GM21381 (cell line): ENCODE data around the gene SLCO2A1.

ENCODE experiments used
- ATAC-seq: cut with Tn5 transposase; IDR thresholded peaks from one replicate; pipeline ENCODE4 v1.9.1; 2021; ENCODE audit warnings: mild to moderate bottlenecking, moderate library complexity; ENCODE audit not compliant: unreplicated experiment

Gene SLCO2A1

DNA sequence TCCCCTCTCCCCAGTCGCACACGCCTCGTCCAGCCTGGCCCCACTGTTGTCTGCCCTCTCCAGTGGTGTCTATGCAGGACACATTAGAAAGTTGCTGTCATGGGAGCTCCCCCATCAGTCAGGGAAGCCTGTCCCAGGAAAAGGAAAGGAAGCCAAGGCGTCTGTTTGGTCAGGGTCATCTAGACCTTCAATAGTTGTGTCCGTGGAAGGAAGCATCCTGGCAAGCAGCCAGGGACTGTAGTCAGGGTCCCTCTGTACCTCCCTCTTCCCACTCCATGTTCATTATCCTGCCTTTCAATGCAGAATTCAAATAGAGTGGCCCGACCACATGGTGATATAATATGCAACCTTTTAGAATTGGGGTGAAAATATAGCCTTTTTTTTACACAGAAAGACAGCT lies 73.4 kb downstream of the SLCO2A1 start:
- ATAC-seq: no peak

DNA sequence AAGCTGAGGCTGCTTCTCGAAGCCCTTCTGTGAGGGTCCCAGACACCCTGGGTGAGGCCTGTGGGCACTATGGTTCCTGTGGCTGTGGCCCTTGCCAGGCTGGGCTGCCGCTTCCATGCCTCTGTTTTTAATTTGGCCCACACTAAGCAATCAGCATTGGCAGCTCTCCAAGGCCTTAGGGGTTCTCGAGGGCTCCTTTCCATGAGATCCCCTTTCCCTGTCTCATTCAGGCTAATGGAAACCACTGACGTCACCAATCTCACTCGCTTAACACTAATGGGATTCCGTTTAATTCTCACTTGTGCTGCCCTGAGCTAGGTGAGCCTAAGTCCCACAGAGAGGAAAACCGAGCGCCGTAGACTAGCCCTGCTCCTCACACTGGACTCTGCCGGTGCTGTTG lies 73.8 kb downstream of the SLCO2A1 start:
- ATAC-seq: no peak

DNA sequence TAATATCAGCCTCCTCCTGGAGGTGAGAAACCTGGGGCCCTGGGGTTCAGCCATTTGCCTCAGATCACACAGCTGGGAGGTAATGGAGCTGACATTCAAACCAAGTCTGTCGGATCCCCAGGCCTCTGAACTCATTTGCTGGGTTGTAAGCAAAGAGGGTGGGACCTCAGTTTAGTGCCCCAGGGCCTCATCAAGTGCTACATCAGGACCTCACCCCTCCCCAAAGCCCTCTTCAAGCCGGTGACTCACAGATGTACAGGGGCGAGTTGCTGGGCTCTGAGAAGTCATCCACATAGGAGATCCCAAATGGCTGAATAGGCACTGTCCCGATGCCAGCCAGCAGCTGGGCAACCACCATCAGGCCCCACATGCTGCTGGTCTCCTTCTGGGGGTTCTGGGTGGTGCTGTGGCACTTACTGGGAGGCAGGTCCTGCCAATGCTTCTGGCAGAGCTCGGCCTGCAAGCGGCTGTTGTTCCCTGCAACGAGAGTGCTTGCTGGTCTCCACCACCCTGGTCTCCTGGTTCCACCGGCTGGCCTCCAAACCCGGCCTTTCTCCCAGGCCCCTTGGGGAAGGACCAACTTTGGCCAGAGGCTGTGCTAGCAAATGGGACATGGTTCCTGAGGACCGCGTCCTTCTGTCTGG lies 74.9 kb downstream of the SLCO2A1 start:
- ATAC-seq: no peak

DNA sequence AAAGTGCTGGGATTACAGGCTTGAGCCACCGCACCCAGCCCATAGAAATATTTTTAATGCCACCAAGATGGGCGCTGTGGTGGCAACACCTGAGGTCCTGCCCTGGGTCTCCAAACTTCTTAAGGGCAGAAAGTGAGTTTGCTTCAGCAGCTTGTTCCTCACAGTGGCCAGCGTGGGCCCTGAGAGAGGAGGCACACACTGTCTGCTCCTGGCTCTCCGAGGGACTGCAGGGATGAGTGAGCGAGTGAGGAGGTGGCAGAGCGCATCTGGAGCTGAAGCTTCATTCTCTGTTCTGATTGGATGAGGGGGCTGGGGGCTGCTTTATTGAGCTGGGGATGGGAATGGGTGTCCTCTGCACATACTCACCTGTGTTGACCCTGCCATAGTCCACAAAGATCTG lies 76.4 kb downstream of the SLCO2A1 start:
- no peak for ATAC-seq

DNA sequence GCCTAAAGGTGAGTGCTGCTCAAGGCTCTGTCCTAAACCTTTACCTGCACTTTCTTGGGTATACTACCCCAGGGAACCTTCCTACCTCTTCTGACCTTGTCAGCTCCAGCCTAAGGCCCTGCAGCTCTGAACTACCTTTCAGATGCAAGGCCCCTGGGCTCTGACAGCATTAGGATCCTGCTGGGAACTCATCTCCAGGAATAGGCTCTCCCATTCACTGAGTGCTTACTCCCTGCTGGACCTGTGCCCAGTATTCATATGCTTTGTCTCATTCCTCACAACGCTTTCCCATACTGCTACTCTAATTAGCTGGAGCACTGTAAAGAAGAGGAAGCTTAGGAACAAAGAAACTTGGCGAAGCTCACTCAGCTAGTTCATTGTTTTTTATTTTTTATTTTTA lies 80.3 kb downstream of the SLCO2A1 start:
- ATAC-seq: no peak

GRCh38 chr3:133948996-133949395 lies 80.7 kb downstream of the SLCO2A1 start:
- ATAC-seq: no peak

GRCh38 chr3:133948131-133948810 lies 81.5 kb downstream of the SLCO2A1 start:
- no peak for ATAC-seq

- ATAC-seq: no peak
Measured at GRCh38 chr3:133945381-133946095, 84.2 kb downstream of the SLCO2A1 start.

- no peak for ATAC-seq
Measured at GRCh38 chr3:133944641-133945380, 84.9 kb downstream of the SLCO2A1 start.

- ATAC-seq: no peak
Measured at GRCh38 chr3:133944181-133944580, 85.5 kb downstream of the SLCO2A1 start.

DNA sequence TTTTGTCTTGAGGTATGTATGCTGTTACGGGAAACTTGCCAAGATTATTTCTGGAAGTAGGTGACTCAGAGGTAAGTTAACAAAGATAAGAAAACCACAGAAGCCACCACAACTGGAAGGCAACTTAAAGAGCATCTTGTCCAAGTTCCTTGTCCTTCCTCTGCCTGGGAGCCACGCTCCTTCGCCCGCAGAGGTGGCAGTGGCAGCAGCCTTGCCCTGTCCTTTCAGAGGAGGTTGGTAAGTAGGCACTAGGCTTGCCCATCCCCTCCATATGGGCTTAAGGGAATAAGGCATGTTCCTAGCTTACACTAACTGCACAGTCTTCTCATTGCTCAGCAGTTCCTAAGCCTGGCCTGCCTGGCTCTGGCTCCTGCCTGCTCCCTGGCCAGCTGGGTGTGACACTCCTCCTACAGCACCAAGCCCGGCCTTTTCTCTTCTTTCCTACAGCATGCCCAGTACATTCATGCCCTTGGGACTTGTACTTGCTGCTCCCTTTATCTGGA lies 86.0 kb downstream of the SLCO2A1 start:
- ATAC-seq: no peak

- no peak for ATAC-seq
Measured at GRCh38 chr3:133943031-133943535, 86.6 kb downstream of the SLCO2A1 start.

DNA sequence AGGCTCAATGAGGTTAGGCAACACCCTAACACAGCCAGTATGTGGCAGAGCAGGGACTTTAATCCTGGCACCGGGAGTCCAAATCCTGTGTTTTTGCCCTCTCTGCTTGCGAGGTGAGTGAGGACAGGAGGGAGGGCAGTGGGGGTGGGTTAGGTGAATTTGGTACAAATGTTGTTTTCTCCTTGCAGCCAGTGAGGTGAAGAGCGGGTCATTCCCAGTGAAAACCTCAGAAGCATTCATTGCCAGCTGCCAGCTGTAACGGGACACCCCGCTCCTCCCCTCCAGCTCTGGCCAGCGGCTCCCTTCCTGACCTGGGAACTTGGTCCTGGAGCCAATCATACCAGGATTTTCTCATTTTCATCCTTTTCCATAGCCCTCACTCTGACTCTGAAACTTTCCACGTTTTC lies 88.3 kb downstream of the SLCO2A1 start:
- no peak for ATAC-seq

GRCh38 chr3:133940536-133940935 lies 89.2 kb downstream of the SLCO2A1 start:
- no peak for ATAC-seq

DNA sequence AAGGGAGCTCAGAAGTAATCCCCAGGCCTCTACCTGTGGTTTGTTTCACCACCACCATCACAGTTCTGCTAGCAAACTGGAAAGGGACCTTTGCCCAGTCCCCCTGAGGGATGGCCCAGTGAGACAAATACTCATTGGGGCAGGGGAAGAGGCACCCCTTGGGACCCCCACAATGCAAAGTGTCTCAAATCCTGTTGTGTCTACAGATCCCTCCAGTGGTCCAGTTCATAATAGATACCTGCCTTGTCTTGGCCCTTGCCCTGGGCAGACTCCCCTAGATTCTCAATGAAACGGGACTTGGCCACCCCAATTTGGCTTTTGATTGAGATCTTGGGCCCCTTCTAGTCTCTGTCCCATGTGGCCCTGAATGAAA lies 90.3 kb downstream of the SLCO2A1 start:
- ATAC-seq: no peak

DNA sequence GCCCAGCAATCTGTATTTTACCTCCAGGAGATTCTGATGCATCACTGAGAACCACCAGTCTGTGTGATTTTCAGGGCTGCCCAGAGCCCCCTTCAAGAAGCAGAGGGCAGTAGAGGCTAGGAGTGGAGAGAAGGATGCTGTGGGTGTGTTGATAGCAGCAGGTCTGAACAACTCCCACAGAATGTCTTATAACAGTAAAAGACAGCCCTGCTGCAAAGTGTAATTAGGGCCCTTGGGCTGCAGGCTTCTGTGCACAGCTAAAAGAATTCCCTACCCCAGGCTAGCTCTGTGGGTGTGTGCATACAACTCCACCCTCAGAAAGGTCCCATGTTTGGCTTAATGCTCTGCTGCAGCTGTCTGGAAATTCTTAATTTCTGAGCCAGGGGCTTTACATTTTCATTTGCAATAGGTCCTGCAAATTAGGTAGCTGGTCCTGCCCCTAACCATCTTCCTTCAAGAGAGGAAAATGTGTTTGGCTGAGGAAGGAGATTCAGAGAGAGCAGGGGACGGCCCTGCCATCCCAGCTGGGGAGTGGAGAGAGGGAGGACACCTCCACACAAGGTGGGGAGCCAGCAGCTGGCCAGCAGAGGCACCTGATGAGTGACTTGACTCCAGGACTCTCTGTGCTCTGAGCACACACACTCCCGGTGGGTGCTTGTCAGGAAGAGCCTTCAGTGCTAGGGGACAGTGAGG lies 90.8 kb downstream of the SLCO2A1 start:
- ATAC-seq: no peak

DNA sequence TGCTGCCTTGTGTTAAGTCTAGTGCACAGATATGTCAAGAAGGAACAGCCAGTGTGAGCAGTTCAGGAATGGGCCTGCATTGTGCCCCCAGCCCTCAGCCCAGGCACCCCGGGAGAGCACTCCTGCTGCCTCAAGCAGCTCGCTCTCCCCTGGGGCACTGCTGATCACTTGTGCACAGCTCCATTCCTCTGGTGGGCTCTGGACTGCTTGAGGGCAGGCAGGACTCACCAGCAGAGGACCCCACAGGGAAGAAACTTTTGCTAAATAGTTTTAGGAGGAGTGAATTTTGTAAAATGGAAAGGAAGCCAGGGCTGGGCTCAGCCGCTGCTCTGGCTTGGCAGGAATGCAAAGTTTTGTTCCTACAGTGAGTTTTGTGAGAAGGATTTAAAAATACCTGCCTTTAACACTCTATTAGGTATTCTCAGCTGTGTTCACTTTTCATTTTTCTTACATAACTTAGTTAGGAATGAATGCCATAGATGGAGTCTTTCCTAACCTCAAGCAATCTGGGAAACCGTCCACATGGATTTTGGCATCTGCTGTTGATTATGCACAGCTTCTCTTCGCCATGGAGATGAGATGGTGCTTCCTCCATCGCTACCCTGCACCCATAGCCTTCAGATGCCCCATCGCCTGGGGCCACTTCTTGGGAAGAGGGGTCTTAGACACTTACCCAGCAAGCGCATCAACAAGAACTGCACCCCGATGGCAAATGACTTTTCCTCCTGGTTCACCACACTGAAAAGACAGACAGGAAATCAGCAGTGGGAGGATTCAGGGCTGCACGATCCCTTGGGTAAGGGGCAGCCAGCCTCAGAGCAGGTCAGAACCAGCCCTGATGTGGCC lies 91.7 kb downstream of the SLCO2A1 start:
- no peak for ATAC-seq

GRCh38 chr3:133937061-133937686 lies 92.6 kb downstream of the SLCO2A1 start:
- ATAC-seq: no peak
